Measurements from ENCODE around the gene PIAS4. TPM values are rescaled to one million over a fixed set of nuclear protein-coding genes. Genes with fewer than 3 reads are reported as not detected.
"Not testable (repeated sequence)": the region's sequence is repeated elsewhere in the genome, so short reads cannot be mapped to it uniquely, and the experiment has no call there.

PIAS4 gene
- total RNA-seq, 3 donors from 2014 or later: 9.4 to 17.0 (median 15.7) TPM

DNA sequence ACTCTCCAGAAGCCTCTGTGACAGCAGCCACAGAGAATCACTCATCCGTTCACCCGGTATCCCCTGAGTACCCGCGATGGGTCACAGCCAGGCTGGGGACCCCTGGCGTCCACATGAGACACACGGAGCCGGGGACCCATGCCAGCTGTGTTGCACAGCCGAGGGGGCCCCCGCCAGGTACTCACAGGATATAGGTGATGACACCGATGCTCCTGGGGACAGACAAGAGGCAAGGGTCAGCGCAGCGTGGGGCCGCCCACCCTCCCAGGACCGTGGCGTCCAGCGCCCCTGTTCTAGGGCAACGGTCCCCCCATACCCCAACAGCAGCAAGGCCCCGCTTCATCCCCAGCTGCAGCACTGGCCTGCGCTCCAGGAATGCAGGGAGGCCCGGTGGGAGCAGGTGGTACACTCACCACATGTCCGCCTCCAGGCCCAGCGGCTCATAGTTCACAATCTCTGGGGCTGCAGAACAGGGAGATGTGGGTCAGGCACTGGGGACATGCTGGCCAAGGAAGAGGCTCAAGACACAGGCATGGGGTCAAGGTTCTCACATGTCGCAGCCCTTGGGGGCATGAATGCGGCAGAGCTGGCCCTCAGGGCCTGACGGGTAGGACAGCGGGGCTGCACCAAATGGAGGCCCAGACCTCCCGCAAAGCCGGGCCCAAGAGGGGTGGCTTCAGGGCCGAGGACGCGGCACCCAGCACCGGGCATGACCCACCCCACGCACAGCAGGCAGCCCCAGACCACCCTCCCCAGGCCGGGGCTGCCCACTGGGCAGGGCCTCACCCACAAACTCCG, 43.9 kb upstream of the PIAS4 start:
- no peak for DNase-seq (ENCODE audit: low spot score in 2 of 2)
- Histone ChIP-seq H3K9me3 (no peaks in the 10 kb centered on the region), H3K27ac (no peak overlapping the region), H3K4me3 (no peak overlapping the region), H3K36me3 (peaks cover 13% of the 10 kb centered on the region), H3K4me1 (peaks cover 4 to 6% of the 10 kb centered on the region in 2 donors), H3K27me3 (no peaks in the 10 kb centered on the region)
- intact Hi-C loops (cut with DNase I; ENCODE audit: low total_unique reads): loop anchor here (5.0 kb wide), 1 partner anchor 1316 kb away; no protein-coding TSS in a partner anchor
- TF ChIP-seq POLR2A (IDR thresholded peaks at IDR 0.05) (no peak), POLR2AphosphoS5 (IDR thresholded peaks at IDR 0.05) (peak in 1 of 3 donors; percentile 22)
- TF ChIP-seq, protein P1, sequence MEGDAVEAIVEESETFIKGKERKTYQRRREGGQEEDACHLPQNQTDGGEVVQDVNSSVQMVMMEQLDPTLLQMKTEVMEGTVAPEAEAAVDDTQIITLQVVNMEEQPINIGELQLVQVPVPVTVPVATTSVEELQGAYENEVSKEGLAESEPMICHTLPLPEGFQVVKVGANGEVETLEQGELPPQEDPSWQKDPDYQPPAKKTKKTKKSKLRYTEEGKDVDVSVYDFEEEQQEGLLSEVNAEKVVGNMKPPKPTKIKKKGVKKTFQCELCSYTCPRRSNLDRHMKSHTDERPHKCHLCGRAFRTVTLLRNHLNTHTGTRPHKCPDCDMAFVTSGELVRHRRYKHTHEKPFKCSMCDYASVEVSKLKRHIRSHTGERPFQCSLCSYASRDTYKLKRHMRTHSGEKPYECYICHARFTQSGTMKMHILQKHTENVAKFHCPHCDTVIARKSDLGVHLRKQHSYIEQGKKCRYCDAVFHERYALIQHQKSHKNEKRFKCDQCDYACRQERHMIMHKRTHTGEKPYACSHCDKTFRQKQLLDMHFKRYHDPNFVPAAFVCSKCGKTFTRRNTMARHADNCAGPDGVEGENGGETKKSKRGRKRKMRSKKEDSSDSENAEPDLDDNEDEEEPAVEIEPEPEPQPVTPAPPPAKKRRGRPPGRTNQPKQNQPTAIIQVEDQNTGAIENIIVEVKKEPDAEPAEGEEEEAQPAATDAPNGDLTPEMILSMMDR (IDR thresholded peaks at IDR 0.05): no peak

DNA sequence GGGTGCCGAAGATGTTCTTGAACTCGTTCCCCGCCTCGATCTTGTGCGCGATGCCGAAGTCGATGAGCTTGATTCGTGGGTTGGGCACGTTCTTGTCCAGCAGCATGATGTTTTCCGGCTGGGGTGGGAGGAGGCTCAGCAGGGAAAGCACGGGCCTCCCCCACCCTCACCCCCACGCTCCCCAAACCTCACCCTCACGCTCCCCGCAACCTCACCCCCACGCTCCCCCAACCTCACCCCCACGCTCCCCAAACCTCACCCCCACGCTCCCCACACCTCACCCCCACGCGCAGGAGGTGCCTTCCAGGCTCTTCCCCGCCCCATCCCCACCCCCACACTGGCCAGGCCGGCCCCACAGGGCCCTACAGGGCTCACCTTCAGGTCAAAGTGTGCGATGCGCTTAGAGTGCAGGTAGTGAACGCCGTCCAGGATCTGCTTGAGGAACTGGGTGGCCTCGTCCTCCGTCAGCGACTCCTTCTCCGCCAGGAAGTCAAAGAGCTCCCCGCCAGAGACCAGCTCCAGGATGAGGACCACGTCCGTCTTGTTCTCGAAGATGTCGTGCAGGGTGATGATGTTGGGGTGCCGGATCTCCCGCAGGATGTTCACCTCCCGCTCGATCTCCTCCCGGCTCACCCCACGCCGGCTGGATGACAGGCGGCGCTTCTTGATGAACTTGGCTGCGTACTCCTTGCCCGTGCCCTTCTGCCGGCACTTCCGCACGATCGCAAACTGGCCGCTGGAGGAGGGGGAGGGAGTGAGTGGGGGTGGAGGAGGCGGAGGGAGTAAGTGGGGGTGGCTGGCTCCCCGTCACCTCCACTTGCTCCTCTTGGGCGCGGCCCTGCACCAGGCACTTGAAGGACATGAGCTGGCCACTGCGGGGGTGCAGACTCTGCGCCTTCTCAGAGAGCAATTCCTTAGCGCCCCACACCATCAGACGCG, 43.0 kb upstream of the PIAS4 start:
- Histone ChIP-seq H3K4me3 (no peak overlapping the region), H3K36me3 (peaks cover 5% of the 10 kb centered on the region), H3K9me3 (no peaks in the 10 kb centered on the region), H3K4me1 (peaks cover 6 to 13% of the 10 kb centered on the region in 2 donors), H3K27me3 (no peaks in the 10 kb centered on the region), H3K27ac (no peak overlapping the region)
- no peak for DNase-seq (ENCODE audit: low spot score in 2 of 2)
- TF ChIP-seq, protein P1 (IDR thresholded peaks at IDR 0.05): no peak
- TF ChIP-seq POLR2A (IDR thresholded peaks at IDR 0.05): no peak
- no peak for TF ChIP-seq POLR2AphosphoS5 (IDR thresholded peaks at IDR 0.05)
- intact Hi-C loops (cut with DNase I; ENCODE audit: low total_unique reads): loop anchor here (5.0 kb wide), 1 partner anchor 1317 kb away; no protein-coding TSS in a partner anchor

DNA sequence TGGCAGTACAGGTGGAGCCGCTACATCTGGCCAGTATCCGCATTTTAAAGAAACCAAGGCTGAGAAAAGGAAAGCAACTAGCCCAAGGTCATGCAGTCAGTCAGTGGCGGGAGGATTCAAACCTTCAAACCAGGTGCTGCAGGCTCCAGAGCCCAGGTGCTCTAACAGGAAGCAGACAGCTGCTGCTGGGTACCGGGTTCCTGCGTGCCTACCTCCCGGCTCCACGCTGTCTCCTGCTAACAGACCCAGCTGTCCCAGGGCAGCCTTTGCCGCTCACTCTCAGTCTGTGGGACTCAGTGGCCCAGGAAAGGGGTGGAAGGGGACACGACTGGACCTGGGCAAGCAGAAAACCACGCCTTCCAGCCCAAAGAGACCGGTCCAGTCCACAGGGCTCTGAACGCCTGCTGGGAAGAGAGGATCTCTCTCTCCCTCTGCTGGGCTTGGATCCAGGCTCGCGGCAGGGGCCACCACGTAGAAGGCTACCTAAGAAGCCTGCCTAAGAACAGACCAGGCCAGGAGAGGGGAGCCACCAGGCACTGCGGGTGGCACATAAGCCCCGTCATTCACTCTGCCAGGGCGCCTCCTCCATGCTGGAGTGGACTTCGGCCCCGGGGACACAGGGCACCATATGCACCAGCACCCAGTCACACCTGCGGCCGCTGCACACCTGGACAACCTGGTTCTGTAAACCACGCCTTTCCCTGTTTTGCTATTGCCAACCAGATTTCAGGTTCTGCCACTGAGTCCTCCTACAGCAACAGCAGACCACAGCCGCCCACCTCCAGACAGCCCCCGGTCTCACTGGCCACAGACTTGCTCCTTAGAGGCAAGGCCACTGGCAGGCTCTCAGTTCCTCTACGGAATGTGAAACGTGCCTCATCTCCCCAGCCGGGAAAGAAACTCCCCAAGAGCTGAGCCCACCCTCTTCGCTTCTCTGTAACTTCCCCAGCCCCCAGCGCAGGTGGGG, 41.2 kb upstream of the PIAS4 start:
- no peaks in the 10 kb centered on the region for H3K27me3 ChIP-seq
- H3K4me1 ChIP-seq: peaks cover 6 to 18% of the 10 kb centered on the region in 2 donors
- H3K27ac ChIP-seq: peak overlapping the region; percentile 91 to 99
- intact Hi-C loops (cut with DNase I; ENCODE audit: low total_unique reads): no loop called here
- H3K9me3 ChIP-seq: no peaks in the 10 kb centered on the region
- H3K36me3 ChIP-seq: no peaks in the 10 kb centered on the region
- DNase-seq (ENCODE audit: low spot score in 2 of 2): no peak
- H3K4me3 ChIP-seq: no peak overlapping the region
- TF ChIP-seq POLR2A (IDR thresholded peaks at IDR 0.05): no peak
- TF ChIP-seq, protein P1 (IDR thresholded peaks at IDR 0.05): no peak
- no peak for TF ChIP-seq POLR2AphosphoS5 (IDR thresholded peaks at IDR 0.05)

DNA sequence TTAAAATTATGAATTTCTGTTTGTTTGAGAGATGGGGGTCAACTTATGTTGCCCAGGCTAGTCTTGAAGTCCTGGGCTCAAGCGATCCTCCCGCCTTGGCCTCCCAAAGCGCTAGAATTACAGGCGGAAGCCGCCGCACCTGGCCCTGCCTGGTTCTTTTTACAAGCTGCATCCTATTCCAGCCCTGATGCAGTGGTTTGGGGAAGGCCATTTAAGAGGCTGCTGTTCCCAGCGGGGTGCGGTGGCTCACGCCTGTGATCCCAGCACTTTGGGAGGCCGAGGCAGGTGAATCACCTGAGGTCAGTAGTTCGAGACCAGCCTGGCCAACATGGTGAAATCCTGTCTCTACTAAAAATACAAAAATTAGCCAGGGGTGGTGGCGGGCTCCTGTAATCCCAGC, 39.6 kb upstream of the PIAS4 start:
- Histone ChIP-seq H3K27ac (peak overlapping the region; percentile 91 to 99), H3K4me3 (peak overlapping the region in 1 of 3 donors; percentile 82), H3K4me1 (peaks cover 6 to 18% of the 10 kb centered on the region in 2 donors)
- H3K27me3 ChIP-seq; H3K36me3 ChIP-seq; DNase-seq (ENCODE audit: low spot score in 2 of 2); H3K9me3 ChIP-seq; intact Hi-C loops (cut with DNase I; ENCODE audit: low total_unique reads): not testable (repeated sequence)
